HG02852 (cell line): ENCODE results near the gene SGIP1.
"Not testable (repeated sequence)": the region's sequence is repeated elsewhere in the genome, so short reads cannot be mapped to it uniquely, and the experiment has no call there.

Source experiments
- ATAC-seq: cut with Tn5 transposase; IDR thresholded peaks from one replicate; pipeline ENCODE4 v1.9.1; 2021; ENCODE audit warnings: mild to moderate bottlenecking, moderate library complexity; ENCODE audit not compliant: unreplicated experiment

The SGIP1 gene

GRCh38 chr1:66758241-66758755, 224.3 kb downstream of the SGIP1 start:
- peak; percentile 100 for ATAC-seq

GRCh38 chr1:66760506-66760905, 226.6 kb downstream of the SGIP1 start:
- no peak for ATAC-seq

GRCh38 chr1:66761221-66761620, 227.3 kb downstream of the SGIP1 start:
- no peak for ATAC-seq

GRCh38 chr1:66764994-66765578, 231.1 kb downstream of the SGIP1 start:
- peak; percentile 80 for ATAC-seq

- no peak for ATAC-seq
These were observed 233.7 kb downstream of the SGIP1 start for GRCh38 chr1:66767626-66768025.

- ATAC-seq = no peak
These were observed 235.0 kb downstream of the SGIP1 start for GRCh38 chr1:66768965-66769364.

- ATAC-seq = no peak
These were observed 235.7 kb downstream of the SGIP1 start for GRCh38 chr1:66769512-66770229.

- ATAC-seq = no peak
These were observed 236.3 kb downstream of the SGIP1 start for GRCh38 chr1:66770240-66770639.

GRCh38 chr1:66770694-66771093, 236.7 kb downstream of the SGIP1 start:
- no peak for ATAC-seq

GRCh38 chr1:66773227-66773626, 239.3 kb downstream of the SGIP1 start:
- ATAC-seq = no peak

- ATAC-seq = no peak
These were observed 240.5 kb downstream of the SGIP1 start for GRCh38 chr1:66774438-66774837.

- ATAC-seq = no peak
These were observed 241.7 kb downstream of the SGIP1 start for GRCh38 chr1:66775646-66776045.

- ATAC-seq = no peak
These were observed 243.9 kb downstream of the SGIP1 start for GRCh38 chr1:66777831-66778230.

GRCh38 chr1:66778266-66778665, 244.3 kb downstream of the SGIP1 start:
- no peak for ATAC-seq

GRCh38 chr1:66778969-66779368, 245.0 kb downstream of the SGIP1 start:
- no peak for ATAC-seq

GRCh38 chr1:66779475-66780078, 245.6 kb downstream of the SGIP1 start:
- ATAC-seq = no peak

GRCh38 chr1:66785800-66786199, 251.8 kb downstream of the SGIP1 start:
- ATAC-seq = not testable (repeated sequence)

- no peak for ATAC-seq
These were observed 253.7 kb downstream of the SGIP1 start for GRCh38 chr1:66787641-66788040.

GRCh38 chr1:66788231-66788939, 254.4 kb downstream of the SGIP1 start:
- ATAC-seq = peak; percentile 94

- ATAC-seq = no peak
These were observed 258.0 kb downstream of the SGIP1 start for GRCh38 chr1:66791621-66792610.
